T-helper 2 cell treated with Interferon-gamma antibody and Interleukin-4, amounts not matched to agents 5 μg/mL and 100 μg/mL, for 36 hours (primary cell): Measurements from ENCODE around the gene AMDHD1.
"Not testable (repeated sequence)": the region's sequence is repeated elsewhere in the genome, so short reads cannot be mapped to it uniquely, and the experiment has no call there.

Experiments used
- DNase-seq: peaks from one replicate; pipeline ENCODE4 v3.0.0; 2021; ENCODE audit warnings: low spot score
- H3K27ac Mint-ChIP-seq: one replicate; pipeline ENCODE4 v1.8.0; 2021; ENCODE audit warnings: mild to moderate bottlenecking, mixed read lengths
- H3K27me3 Mint-ChIP-seq: one replicate; pipeline ENCODE4 v1.8.0; 2021; ENCODE audit warnings: low read depth, mixed read lengths
- H3K36me3 Mint-ChIP-seq: one replicate; pipeline ENCODE4 v1.8.0; 2021; ENCODE audit warnings: low read depth, mixed read lengths
- H3K4me1 Mint-ChIP-seq: one replicate; pipeline ENCODE4 v1.8.0; 2021; ENCODE audit warnings: low read depth, mixed read lengths
- H3K4me3 Mint-ChIP-seq: one replicate; pipeline ENCODE4 v1.8.0; 2022; ENCODE audit warnings: mild to moderate bottlenecking, moderate library complexity, mixed read lengths
- H3K9me3 Mint-ChIP-seq: one replicate; pipeline ENCODE4 v1.8.0; 2021; ENCODE audit warnings: mixed read lengths

Gene AMDHD1

DNA sequence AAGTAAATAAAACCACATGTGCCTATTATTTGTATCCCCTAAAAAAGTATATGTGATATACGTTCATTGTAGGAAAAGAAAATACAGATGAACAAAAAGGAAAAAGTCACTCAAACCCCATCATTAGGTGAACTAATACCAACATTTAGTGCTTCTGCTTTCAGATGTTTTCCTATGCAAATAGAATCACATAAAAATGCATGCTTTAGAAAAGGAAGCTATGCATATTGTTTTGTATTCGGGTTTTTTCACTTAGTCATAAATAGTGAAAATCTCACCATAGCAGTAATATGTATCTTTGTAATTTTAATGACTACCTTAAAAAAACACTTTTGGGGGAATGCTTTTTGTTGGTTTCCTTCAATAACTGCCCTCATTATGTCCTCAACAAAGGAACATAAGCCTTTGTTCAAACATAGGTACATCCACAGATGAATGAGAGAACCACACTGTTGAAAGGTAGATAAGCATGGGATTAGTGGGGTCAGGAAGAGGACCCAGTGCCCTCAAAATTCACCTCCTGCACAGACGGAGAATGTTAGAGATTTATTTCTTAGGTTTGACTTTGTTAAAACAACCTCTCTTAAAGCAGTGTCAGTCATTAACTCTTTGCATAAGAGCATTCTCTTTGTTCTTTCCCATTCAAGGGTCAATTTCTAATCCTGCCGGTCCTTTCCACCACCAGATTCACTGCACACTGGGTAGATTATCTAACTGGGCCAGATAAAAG is 6.5 kb downstream of the AMDHD1 start:
- H3K27ac Mint-ChIP-seq: no peak overlapping the region
- no peak overlapping the region for H3K4me3 Mint-ChIP-seq
- H3K4me1 Mint-ChIP-seq: no peaks in the 10 kb centered on the region
- peaks cover 29% of the 10 kb centered on the region for H3K27me3 Mint-ChIP-seq
- DNase-seq: no peak
- no peaks in the 10 kb centered on the region for H3K9me3 Mint-ChIP-seq
- H3K36me3 Mint-ChIP-seq: no peaks in the 10 kb centered on the region

DNA sequence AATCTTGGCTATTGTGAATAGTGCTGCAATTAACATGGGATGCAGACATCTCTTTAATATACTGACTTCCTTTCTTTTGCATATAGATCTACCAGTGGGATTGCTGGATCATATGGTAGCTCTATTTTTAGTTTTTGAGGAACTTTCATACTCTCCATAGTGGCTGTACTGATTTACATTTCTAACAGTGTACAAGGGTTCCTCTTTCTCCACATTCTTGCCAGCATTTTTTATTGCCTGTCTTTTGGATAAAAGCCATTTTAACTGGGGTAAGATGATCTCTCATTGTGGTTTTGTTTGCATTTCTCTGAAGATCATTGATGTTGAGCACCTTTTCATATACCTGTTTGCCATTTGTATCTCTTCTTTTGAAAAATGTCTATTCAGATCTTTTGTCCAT is 8.4 kb downstream of the AMDHD1 start:
- DNase-seq: no peak
- H3K27ac Mint-ChIP-seq: no peak overlapping the region
- H3K27me3 Mint-ChIP-seq: peaks cover 24% of the 10 kb centered on the region
- H3K36me3 Mint-ChIP-seq: no peaks in the 10 kb centered on the region
- H3K4me1 Mint-ChIP-seq: no peaks in the 10 kb centered on the region
- no peak overlapping the region for H3K4me3 Mint-ChIP-seq
- no peaks in the 10 kb centered on the region for H3K9me3 Mint-ChIP-seq

DNA sequence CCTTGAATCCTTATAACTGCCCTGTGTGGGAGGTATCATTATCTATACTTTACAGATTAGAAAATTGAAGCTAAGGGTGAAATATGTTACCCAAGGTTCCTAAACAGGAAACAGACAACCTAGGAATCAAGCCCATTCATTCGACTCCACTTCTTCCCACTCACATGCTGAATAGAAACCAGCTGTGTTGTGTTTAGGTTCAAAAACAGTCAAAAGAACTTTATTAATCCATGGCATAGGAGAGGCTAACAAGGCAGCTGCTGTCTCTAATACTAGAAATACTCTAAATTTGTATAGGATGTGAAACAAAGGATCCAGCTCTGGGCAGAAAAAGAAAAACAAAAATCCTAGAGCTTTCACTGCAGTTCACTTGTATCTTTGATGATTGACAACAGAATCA is 9.9 kb downstream of the AMDHD1 start:
- peaks cover 24% of the 10 kb centered on the region for H3K27me3 Mint-ChIP-seq
- no peak overlapping the region for H3K4me3 Mint-ChIP-seq
- H3K36me3 Mint-ChIP-seq: no peaks in the 10 kb centered on the region
- H3K4me1 Mint-ChIP-seq: no peaks in the 10 kb centered on the region
- no peak overlapping the region for H3K27ac Mint-ChIP-seq
- no peak for DNase-seq
- no peaks in the 10 kb centered on the region for H3K9me3 Mint-ChIP-seq

DNA sequence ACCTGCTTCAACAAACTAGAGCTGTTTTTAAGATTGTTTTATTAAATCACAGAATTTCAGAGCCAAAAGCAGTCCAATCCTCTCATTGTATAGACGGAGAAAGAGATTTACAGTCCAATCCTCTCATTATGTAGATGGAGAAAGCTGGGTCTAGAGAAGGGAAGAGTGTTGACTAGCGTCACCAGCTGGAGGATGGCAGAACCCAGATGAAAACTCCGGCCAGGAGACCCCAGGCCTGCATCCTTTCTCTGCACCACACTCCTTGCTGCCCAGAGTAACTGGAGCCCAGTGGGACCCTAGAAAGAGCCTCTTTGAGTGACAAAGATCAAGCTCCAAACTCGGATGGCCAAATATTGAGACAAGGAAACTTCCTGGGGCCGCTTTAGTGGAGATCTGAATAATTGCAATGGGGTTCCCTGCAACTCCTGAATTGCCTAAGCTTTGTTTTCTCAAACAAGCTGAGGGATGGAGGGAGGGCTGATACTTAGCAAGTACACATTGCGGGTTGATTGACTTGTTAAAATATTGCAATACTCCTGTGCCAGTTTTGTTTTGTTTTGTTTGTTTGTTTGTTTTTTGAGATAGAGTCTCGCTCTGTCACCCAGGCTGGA is 12.5 kb downstream of the AMDHD1 start:
- Mint-ChIP-seq H3K9me3 (no peaks in the 10 kb centered on the region), H3K4me3 (no peak overlapping the region), H3K4me1 (no peaks in the 10 kb centered on the region), H3K27me3 (peaks cover 17% of the 10 kb centered on the region), H3K36me3 (no peaks in the 10 kb centered on the region), H3K27ac (no peak overlapping the region)
- DNase-seq: no peak

DNA sequence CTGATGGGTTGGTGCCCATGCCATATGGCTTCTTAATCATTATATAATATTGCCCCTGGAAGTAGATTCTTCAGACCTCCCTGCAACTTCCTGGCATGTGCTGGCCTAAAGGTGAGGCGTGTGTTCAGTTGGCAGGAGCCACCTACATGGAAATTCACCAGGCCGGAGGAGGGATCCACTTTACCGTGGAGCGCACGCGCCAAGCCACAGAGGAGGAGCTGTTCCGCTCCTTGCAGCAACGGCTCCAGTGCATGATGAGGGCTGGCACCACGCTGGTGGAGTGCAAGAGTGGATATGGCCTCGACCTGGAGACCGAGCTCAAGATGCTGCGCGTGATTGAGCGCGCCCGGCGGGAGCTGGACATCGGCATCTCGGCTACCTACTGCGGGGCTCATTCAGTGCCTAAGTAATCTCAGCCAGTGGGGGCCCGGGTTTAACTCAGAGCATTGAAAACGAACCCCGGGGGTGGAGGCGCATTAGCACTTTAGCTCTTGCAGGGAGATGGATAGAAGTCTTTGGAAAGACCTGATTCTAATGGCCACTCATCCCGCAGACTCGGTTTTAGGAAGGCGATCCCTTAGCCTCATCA is 13.5 kb downstream of the AMDHD1 start:
- Mint-ChIP-seq H3K4me3 (no peak overlapping the region), H3K27me3 (peaks cover 10% of the 10 kb centered on the region), H3K9me3 (no peaks in the 10 kb centered on the region), H3K4me1 (no peaks in the 10 kb centered on the region), H3K27ac (no peak overlapping the region), H3K36me3 (no peaks in the 10 kb centered on the region)
- DNase-seq: no peak

DNA sequence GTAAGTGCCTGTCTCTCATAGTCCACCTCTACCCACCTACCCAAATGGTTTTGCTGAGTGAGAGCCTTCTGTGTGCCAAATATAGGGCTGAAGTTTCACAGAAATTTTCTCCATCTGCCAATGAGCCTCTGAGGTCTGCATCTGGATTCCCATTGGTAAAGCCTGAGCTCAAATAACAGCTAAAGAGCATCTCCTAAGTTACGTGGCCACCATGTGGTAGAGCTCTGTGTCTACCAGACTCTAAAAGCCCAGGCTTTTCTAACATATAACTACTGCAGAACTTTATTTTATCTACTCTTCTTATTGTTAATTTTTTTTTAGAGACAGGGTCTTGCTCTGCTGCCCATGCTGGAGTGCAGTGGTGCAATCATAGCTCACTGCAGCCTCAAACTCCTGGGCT is 16.0 kb downstream of the AMDHD1 start:
- no peak overlapping the region for H3K4me3 Mint-ChIP-seq
- no peak overlapping the region for H3K27ac Mint-ChIP-seq
- no peaks in the 10 kb centered on the region for H3K4me1 Mint-ChIP-seq
- no peaks in the 10 kb centered on the region for H3K36me3 Mint-ChIP-seq
- no peaks in the 10 kb centered on the region for H3K27me3 Mint-ChIP-seq
- DNase-seq: no peak
- no peaks in the 10 kb centered on the region for H3K9me3 Mint-ChIP-seq

DNA sequence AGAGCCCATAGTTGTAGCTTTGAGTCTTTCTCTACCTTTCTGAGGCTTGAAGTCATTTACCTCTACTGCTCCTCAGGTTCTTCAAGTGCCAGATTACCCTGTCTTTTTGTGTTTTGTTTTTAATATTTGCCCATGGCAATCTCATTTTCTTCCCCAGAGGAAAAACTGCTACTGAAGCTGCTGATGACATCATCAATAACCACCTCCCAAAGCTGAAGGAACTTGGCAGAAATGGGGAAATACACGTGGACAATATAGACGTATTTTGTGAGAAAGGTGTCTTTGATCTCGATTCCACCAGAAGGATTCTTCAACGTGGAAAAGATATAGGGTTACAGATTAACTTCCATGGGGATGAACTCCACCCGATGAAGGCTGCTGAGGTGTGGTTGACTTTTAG is 17.1 kb downstream of the AMDHD1 start:
- H3K4me1 Mint-ChIP-seq: no peaks in the 10 kb centered on the region

DNA sequence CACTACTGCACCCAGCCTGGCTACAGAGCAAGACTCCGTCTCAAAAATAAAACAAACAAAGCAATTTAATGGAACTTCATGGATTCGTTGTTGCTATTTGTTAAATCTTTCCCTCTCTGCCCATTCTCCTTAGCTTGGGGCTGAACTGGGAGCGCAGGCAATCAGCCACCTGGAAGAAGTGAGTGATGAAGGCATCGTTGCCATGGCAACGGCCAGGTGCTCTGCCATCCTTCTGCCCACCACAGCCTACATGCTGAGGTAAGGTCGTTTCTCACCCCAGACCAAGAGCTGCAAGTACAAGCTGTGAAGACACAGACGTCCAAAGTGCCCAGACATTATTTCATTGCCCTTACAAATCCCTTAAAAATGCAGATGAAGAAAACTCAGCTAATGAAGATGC is 19.1 kb downstream of the AMDHD1 start:
- no peak overlapping the region for H3K4me3 Mint-ChIP-seq
- no peaks in the 10 kb centered on the region for H3K27me3 Mint-ChIP-seq
- no peaks in the 10 kb centered on the region for H3K36me3 Mint-ChIP-seq
- H3K9me3 Mint-ChIP-seq: no peaks in the 10 kb centered on the region
- H3K27ac Mint-ChIP-seq: no peak overlapping the region
- no peaks in the 10 kb centered on the region for H3K4me1 Mint-ChIP-seq
- DNase-seq: no peak

More for the DNA sequence above, 17.1 kb downstream of the AMDHD1 start:
- DNase-seq: no peak
- no peaks in the 10 kb centered on the region for H3K36me3 Mint-ChIP-seq
- H3K27me3 Mint-ChIP-seq: no peaks in the 10 kb centered on the region
- no peak overlapping the region for H3K27ac Mint-ChIP-seq
- no peak overlapping the region for H3K4me3 Mint-ChIP-seq
- H3K9me3 Mint-ChIP-seq: no peaks in the 10 kb centered on the region

DNA sequence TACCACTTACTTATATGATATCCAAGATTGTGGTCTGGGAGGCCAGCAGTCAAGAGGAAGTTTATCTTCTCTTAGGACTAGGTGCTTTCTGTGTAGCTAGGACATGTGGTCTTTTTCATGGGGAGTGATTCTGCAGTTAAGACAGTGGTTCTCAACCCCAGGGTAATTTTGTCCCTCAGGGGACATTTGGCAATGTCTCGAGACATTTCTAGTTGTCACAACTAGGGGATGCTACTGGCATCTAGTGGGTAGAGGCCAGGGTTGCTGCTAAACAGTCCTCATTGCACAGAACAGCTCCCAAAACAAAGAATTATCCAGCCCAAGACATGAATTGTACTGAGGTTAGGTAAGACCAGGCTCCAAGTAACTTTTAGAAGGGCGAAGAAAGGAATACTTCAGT is 20.0 kb downstream of the AMDHD1 start:
- no peak for DNase-seq
- H3K4me1 Mint-ChIP-seq: no peaks in the 10 kb centered on the region

DNA sequence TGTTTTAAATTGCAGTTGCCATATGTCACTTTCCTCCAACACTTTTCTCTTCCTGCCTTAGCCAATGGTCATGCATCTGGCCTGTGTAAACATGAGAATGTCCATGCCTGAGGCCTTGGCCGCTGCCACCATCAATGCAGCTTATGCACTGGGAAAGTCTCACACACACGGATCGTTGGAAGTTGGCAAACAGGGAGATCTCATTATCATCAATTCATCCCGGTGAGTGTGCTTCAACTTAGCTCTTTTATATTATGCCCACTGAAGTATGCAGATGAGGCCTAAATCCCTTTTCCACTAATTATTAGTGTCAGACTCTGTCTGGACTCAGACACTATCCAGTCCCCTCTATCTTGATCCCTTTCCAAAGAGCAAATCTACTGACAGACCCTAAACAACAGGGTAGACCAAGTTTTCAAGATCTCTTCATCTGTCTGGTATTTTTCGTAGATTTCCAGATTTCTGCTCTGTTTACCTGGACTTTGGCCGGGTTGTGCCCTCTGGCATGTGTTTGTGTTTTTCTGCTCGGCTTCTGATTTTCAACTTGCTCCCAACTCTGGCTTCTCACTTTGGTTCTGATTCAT is 23.2 kb downstream of the AMDHD1 start:
- Mint-ChIP-seq H3K27me3 (no peaks in the 10 kb centered on the region), H3K9me3 (no peaks in the 10 kb centered on the region), H3K4me3 (no peak overlapping the region), H3K4me1 (no peaks in the 10 kb centered on the region), H3K36me3 (no peaks in the 10 kb centered on the region), H3K27ac (no peak overlapping the region)
- DNase-seq: no peak

More for the DNA sequence above, 20.0 kb downstream of the AMDHD1 start:
- Mint-ChIP-seq H3K9me3 (no peaks in the 10 kb centered on the region), H3K27me3 (no peaks in the 10 kb centered on the region), H3K27ac (no peak overlapping the region), H3K36me3 (no peaks in the 10 kb centered on the region), H3K4me3 (no peak overlapping the region)

DNA sequence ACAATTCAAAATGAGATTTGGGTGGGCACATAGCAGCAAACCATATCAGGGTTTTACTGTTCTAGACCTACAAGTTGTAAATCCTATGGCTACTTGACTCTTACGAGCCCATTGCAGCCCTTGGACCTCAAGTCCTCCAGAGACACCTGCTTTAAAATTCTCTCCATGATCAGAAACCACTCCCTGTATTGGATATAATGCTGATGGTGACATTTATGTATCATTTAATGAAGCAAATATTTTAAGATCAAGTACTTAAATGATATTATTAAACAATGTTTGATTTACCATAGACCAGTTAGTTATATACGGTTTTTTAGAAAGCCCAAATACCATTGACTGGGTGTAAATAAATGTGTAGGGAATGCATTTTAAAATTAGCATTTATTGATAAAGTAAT is 24.2 kb downstream of the AMDHD1 start:
- no peak overlapping the region for H3K4me3 Mint-ChIP-seq
- DNase-seq: no peak
- H3K27me3 Mint-ChIP-seq: no peaks in the 10 kb centered on the region
- H3K4me1 Mint-ChIP-seq: no peaks in the 10 kb centered on the region
- no peaks in the 10 kb centered on the region for H3K36me3 Mint-ChIP-seq
- no peaks in the 10 kb centered on the region for H3K9me3 Mint-ChIP-seq
- no peak overlapping the region for H3K27ac Mint-ChIP-seq

DNA sequence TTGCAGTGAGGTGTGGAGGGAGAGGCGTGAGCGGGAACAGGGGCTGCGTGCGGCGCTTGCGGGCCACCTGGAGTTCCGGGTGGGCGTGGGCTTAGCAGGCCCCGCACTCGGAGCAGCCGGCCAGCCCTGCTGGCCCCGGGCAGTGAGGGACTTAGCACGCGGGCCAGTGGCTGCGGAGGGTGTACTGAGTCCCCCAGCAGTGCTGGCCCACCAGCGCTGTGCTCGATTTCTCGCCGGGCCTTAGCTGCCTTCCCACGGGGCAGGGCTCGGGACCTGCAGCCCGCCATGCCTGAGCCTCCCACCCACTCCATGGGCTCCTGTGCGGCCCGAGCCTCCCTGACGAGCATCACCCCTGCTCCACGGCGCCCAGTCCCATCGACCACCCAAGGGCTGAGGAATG is 26.0 kb downstream of the AMDHD1 start:
- H3K27me3 Mint-ChIP-seq, DNase-seq, H3K27ac Mint-ChIP-seq, H3K4me3 Mint-ChIP-seq, H3K4me1 Mint-ChIP-seq, H3K9me3 Mint-ChIP-seq, H3K36me3 Mint-ChIP-seq: not testable (repeated sequence)

DNA sequence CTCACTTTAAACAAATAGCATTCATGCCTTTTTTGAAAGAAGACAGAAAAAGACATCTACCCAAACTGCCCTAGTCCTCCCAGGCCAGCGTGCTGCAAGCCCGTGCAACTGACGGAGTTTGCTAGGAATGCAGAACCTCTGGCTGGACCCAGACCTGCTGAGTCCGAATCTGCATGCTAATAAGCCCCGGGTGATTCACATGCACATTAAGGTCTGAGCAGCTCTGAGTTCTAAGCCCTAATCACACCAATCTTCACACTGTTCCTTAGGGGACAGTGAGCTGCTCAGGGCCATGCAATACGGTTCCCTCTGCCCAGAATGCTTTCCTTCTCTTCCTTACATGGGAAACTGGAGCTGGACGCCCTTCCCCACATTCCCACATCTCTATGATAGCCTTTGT is 27.8 kb downstream of the AMDHD1 start:
- Mint-ChIP-seq H3K27ac (no peak overlapping the region), H3K9me3 (no peaks in the 10 kb centered on the region), H3K36me3 (no peaks in the 10 kb centered on the region), H3K27me3 (no peaks in the 10 kb centered on the region), H3K4me1 (no peaks in the 10 kb centered on the region), H3K4me3 (no peak overlapping the region)
- DNase-seq: no peak

DNA sequence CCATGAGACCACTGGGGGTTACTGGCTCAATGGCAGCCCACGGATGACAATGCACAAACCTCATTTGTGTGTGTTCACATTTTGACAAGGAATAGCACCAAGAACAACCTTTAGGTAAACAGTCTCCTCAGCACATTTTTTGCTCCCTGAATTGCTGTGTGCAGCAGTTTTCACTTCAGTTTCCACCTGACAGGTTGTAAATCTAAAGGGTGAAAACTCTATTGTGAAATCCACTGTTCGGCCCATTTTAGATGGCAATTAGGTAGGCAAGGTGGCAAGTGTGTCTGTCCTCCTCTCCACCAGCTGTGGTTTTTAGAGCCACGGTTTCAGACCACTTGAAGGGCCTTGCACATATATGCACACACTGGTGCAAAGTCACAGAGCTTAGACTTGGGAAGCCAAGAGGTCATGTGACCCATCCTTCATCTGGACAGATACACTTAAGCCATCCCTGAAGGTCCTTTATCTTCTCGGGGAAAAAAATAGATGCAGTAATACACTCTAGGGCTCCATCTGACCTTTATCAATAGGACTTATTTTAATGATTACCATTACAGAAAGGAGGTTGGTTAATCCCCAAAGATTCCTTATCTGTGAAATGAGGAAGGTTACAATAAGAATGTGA is 29.8 kb downstream of the AMDHD1 start:
- DNase-seq: no peak
- Mint-ChIP-seq H3K36me3 (no peaks in the 10 kb centered on the region), H3K27me3 (no peaks in the 10 kb centered on the region), H3K9me3 (no peaks in the 10 kb centered on the region), H3K4me3 (no peak overlapping the region), H3K4me1 (no peaks in the 10 kb centered on the region), H3K27ac (no peak overlapping the region)
